Nephron (organoid): ENCODE data around the gene UBE2QL1.

Experiments
- H3K27ac Mint-ChIP-seq, 3 experiments: 2 replicates each; pipeline ENCODE4 v1.8.0; 2020; ENCODE audit warnings: mixed read lengths in 3 of 3, mild to moderate bottlenecking in 2 of 3, moderate library complexity in 1 of 3
- H3K27me3 Mint-ChIP-seq: 2 replicates; pipeline ENCODE4 v1.8.0; 2021; ENCODE audit warnings: low read depth, mild to moderate bottlenecking, moderate library complexity, mixed read lengths
- H3K36me3 Mint-ChIP-seq: 2 replicates; pipeline ENCODE4 v1.8.0; 2020; ENCODE audit warnings: low read depth, mixed read lengths
- H3K4me1 Mint-ChIP-seq: 2 replicates; pipeline ENCODE4 v1.8.0; 2020; ENCODE audit warnings: mixed read lengths
- H3K4me3 Mint-ChIP-seq, 3 experiments: 2 replicates each; pipeline ENCODE4 v1.8.0; 2020; ENCODE audit warnings: mild to moderate bottlenecking in 3 of 3, mixed read lengths in 3 of 3, moderate library complexity in 2 of 3
- H3K9me3 Mint-ChIP-seq: 2 replicates; pipeline ENCODE4 v1.8.0; 2020; ENCODE audit warnings: mixed read lengths
- CTCF ChIP-seq, 3 experiments: fragments of 200-600 bp; sonication (generic); IDR thresholded peaks; one replicate each; pipeline ENCODE4 v1.5.0; 2021; ENCODE audit warnings: antibody characterized with exemption in 3 of 3; ENCODE audit not compliant: unreplicated experiment in 3 of 3

The UBE2QL1 gene

GRCh38 chr5:6404129-6404528 is 44.5 kb upstream of the UBE2QL1 start:
- TF ChIP-seq CTCF (IDR thresholded peaks at IDR 0.05; ENCODE audit: unreplicated experiment in 3 of 3) = no peak
- no peaks in the 10 kb centered on the region for H3K36me3 Mint-ChIP-seq
- no peaks in the 10 kb centered on the region for H3K9me3 Mint-ChIP-seq
- no peak overlapping the region for H3K27ac Mint-ChIP-seq
- peaks cover 13% of the 10 kb centered on the region for H3K27me3 Mint-ChIP-seq
- H3K4me3 Mint-ChIP-seq = no peak overlapping the region
- no peaks in the 10 kb centered on the region for H3K4me1 Mint-ChIP-seq

GRCh38 chr5:6405591-6405990 is 43.1 kb upstream of the UBE2QL1 start:
- Mint-ChIP-seq H3K4me1 (no peaks in the 10 kb centered on the region), H3K9me3 (no peaks in the 10 kb centered on the region), H3K27ac (no peak overlapping the region), H3K36me3 (no peaks in the 10 kb centered on the region), H3K4me3 (no peak overlapping the region), H3K27me3 (peaks cover 13% of the 10 kb centered on the region)
- no peak for TF ChIP-seq CTCF (IDR thresholded peaks at IDR 0.05; ENCODE audit: unreplicated experiment in 3 of 3)

GRCh38 chr5:6407558-6408259 is 41.0 kb upstream of the UBE2QL1 start:
- peaks cover 18% of the 10 kb centered on the region for H3K27me3 Mint-ChIP-seq
- no peaks in the 10 kb centered on the region for H3K36me3 Mint-ChIP-seq
- H3K27ac Mint-ChIP-seq = no peak overlapping the region
- no peak overlapping the region for H3K4me3 Mint-ChIP-seq
- H3K9me3 Mint-ChIP-seq = no peaks in the 10 kb centered on the region
- no peak for TF ChIP-seq CTCF (IDR thresholded peaks at IDR 0.05; ENCODE audit: unreplicated experiment in 3 of 3)
- no peaks in the 10 kb centered on the region for H3K4me1 Mint-ChIP-seq

GRCh38 chr5:6408260-6408596 is 40.4 kb upstream of the UBE2QL1 start:
- Mint-ChIP-seq H3K4me1 (no peaks in the 10 kb centered on the region), H3K36me3 (no peaks in the 10 kb centered on the region), H3K4me3 (no peak overlapping the region), H3K27me3 (peaks cover 21% of the 10 kb centered on the region), H3K9me3 (no peaks in the 10 kb centered on the region), H3K27ac (no peak overlapping the region)
- no peak for TF ChIP-seq CTCF (IDR thresholded peaks at IDR 0.05; ENCODE audit: unreplicated experiment in 3 of 3)

GRCh38 chr5:6408627-6409446 is 39.8 kb upstream of the UBE2QL1 start:
- H3K27me3 Mint-ChIP-seq = peaks cover 21% of the 10 kb centered on the region
- H3K4me1 Mint-ChIP-seq = no peaks in the 10 kb centered on the region
- H3K9me3 Mint-ChIP-seq = no peaks in the 10 kb centered on the region
- H3K4me3 Mint-ChIP-seq = no peak overlapping the region
- no peak overlapping the region for H3K27ac Mint-ChIP-seq
- no peak for TF ChIP-seq CTCF (IDR thresholded peaks at IDR 0.05; ENCODE audit: unreplicated experiment in 3 of 3)
- no peaks in the 10 kb centered on the region for H3K36me3 Mint-ChIP-seq
